HG03571 (cell line): ENCODE results near the gene XDH.

Experiments used
- ATAC-seq: cut with Tn5 transposase; IDR thresholded peaks from one replicate; pipeline ENCODE4 v1.9.1; 2021; ENCODE audit not compliant: unreplicated experiment

Gene XDH

GRCh38 chr2:31333046-31333445 is 81.5 kb downstream of the XDH start:
- no peak for ATAC-seq

GRCh38 chr2:31332521-31332920 is 82.0 kb downstream of the XDH start:
- ATAC-seq = no peak

DNA sequence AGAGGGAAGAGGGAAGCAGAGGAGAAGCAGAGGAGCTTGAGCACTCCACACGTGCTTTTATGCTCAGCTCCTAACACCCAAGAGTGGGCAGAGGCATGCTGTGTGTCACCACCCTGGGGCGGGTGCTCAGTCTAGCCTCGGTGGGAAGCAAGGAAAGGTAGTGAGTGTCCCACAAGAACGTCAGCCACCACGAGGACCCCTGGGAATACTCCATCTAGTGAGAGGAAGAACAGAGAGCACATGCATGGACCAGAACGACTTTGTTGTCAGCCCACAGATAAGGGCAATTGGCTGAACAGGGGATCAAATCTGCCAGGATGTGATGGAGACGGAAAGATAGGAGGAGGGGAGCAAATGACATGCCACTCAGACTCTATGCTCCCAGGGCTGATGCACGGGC is 83.4 kb downstream of the XDH start:
- ATAC-seq = no peak

GRCh38 chr2:31329081-31329625 is 85.4 kb downstream of the XDH start:
- ATAC-seq = no peak

DNA sequence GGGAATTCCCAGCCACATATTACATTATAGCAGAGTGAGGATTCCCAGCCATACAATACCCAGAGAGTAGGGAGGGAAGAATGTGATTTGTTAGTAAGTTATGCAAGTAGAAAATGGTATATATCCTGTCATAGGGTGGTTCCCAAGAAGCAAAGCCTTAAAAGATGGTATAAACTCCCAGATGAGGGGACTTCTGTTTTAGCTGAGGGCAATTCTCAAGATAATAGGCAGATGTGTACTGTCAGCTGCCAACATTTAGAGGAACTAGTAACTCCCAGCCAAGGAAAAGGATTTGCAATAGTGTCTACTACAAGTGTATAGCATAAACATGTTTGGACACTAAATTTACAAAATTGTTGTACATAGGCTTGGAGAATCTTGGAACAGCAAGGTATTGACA is 86.5 kb downstream of the XDH start:
- no peak for ATAC-seq

- no peak for ATAC-seq
These were observed 87.0 kb downstream of the XDH start for GRCh38 chr2:31327505-31327904.

DNA sequence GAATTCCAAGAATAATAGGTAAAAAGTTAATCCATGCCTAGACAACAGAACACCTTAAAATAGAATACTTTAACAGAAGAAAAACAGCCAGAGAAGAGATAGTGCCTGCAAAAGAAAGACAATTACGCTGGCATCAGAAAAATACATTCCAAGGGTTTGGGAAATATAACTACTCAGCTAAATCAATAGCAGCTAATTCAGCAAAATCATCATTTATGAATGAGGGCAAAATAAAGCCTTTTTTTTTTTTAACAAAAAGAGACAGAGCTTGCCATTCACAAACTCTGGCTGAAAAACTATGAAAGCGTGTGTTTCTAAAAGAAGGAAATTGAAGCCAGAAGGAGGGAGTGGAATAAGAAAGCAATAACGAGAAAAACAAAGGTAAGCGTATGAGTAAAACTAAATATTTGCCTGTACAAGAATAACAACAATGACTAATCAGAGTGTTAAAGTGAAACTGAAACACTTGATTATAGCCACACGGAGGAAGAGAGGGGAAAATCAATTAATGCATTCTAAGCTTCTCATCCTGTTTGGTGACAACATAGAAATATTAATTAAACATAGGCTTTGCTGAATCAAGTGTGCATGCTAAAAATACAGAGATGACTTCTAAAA is 90.4 kb downstream of the XDH start:
- ATAC-seq = peak; percentile 67

DNA sequence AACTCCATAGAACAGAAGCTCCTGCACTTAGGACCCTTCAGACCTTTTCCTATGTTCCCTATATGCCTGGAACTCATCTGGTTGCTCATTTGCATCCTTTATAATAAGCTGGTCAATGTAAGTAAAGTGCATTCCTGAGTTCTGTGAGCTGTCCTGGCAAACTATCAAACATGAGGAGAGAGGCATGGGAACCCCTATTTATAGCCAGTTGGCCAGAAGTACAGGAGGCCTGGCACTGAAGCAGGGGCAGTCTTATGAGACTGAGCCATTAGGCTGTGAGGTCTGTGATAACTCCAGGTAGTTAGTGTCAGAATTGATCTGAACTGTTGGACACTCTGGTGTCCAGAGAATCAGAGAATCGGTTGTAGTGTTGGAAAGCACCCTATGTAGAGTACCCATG is 92.2 kb downstream of the XDH start:
- ATAC-seq = no peak

- peak; percentile 49 for ATAC-seq
These were observed 95.0 kb downstream of the XDH start for GRCh38 chr2:31319406-31320175.

- peak; percentile 69 for ATAC-seq
These were observed 95.9 kb downstream of the XDH start for GRCh38 chr2:31318361-31319336.

DNA sequence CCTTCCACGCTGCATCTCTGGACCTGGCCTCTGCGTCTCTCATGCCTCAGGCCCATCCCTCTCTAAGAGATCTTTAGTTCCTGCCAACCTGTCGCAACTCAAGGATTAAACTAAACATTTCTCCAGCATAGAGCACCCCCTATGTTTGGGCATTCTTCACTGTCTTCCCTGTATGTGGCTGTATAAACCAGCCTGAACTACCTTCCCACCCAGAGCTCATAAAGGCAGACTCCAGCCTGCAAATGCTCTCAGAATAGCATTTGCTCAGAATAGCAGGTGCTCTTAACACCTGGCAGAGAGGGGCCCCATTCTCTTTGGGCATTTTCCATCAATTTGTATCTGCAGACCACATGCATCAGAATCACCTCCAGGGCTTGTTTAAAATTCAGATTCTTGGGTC is 97.1 kb downstream of the XDH start:
- ATAC-seq = no peak

GRCh38 chr2:31314761-31315160 is 99.8 kb downstream of the XDH start:
- no peak for ATAC-seq

DNA sequence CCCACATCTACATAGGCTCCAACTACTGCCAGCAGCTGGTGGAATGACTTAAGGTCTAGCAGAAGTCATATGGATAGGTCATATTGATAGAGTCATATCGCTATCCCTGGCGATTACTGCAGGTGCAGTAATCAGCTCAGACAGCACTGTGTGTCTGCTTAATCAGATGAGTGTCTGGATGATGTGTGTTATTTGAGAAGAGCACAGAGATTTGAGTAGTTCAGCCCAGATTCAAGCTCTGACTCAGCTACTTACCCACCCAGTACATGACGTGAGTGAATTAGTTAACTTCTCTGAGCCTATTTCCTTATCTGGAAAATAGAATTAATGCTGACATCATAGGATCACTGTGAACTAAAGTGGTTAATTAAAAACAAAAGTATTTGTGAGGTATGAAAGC is 101.6 kb downstream of the XDH start:
- no peak for ATAC-seq

DNA sequence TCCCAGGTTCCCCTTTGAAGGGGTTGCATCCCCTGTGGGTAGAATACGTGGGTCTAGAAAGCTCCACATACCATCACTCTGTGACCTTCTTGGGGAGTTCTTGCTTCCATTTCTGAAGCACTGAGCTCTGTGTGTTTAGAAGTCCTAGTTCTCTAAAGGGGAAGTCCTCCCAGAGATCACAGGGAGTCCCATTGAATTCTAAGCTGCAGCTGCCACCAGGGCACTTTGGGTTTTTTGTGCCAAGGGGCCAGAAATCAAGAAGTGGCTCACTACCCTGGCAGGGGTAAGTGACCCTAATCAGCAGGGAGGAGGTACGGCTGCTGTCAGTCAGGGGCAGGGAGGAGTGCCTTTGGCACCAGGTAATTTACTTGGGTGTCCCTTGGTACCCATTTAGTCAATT is 109.7 kb downstream of the XDH start:
- ATAC-seq = no peak

GRCh38 chr2:31302940-31303563 is 111.5 kb downstream of the XDH start:
- ATAC-seq = no peak

- no peak for ATAC-seq
These were observed 114.2 kb downstream of the XDH start for GRCh38 chr2:31300309-31300708.

- no peak for ATAC-seq
These were observed 115.0 kb downstream of the XDH start for GRCh38 chr2:31299547-31299946.

GRCh38 chr2:31297751-31298150 is 116.8 kb downstream of the XDH start:
- no peak for ATAC-seq

DNA sequence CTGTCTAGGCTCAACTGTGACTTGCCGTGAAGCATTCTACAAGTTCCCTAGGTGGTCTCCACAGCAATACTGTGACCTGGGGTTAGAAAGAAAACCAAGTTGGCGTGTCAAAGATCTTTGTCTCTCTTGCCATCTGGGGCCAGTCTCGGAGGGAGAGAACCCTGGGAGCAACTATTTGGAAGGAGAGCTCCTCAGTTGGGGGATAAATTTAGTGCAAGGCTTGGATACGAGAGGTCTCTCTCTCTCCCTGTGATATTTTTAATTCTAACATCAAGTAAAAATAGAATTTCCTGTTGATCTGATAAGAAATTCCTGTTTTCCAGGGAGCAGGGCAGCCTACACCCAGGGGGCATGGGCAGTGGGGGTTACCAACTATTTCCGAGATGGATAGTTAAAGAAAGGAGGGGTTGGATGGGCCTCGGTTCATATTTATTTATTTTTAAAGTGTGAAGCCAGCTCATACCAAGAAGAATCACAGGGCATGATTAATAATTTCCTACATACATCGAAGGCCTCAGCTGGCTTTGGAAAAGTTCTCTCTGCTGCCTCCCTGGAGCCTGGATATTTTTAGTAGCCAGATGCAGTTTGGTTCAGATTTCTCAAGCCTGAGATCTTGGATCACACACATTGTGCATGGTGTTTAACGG is 117.8 kb downstream of the XDH start:
- no peak for ATAC-seq

DNA sequence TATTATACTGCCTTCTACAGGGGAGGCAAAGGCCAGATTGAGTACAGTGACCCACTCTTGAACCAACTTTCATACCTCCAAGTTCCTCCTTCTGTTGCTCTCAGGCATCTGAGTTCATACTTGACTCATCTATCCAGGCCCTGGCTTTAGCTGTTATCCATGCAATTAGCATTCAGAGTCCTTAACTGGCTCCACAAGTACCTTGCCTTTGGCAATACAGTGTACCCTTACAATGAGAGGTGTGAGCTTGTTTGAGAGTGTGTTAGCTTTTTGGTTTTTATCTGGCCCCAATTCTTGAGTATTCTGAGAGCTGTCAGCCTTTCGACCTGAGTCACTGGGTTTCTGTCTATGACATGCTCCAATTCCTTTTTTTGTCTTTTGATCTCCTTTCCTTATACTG is 120.3 kb downstream of the XDH start:
- ATAC-seq = no peak
